ENCODE measurements around the gene CHST11.

DNA sequence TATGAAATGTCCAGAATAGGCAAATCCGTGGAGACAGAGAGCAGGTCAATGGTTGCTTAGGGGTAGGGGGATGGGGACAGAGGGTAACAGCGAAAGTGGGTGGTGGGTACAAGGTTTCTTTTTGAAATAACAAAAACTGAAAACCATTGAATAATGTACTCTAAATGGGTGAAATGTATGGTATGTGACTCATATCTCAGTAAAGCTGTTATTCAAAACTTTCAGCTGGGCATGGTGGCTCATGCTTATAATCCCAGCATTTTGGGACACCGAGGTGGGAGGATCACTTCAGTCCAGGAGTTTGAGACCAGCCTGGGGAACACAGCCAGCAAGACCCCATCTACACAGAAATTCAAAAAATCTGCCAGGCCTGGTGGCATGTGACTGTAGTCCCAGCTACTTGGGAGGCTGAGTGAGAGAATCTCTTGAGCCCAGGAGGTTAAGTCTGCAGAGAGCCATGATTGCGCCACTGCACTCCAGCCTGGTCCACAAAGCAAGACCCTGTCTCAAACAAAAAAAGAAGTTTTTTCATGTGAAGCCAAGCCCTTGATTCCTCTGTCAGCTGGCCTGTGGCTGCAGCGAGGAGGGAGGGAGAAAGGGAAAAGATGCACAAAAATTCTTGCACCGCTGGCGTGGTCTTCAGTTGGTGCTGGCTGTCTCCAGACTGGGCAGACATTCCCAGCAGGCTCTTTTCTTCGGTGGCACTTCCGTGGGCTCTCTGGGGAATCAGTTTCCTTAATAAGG, 253.1 kb downstream of the CHST11 start:
- TF ChIP-seq, protein P1, sequence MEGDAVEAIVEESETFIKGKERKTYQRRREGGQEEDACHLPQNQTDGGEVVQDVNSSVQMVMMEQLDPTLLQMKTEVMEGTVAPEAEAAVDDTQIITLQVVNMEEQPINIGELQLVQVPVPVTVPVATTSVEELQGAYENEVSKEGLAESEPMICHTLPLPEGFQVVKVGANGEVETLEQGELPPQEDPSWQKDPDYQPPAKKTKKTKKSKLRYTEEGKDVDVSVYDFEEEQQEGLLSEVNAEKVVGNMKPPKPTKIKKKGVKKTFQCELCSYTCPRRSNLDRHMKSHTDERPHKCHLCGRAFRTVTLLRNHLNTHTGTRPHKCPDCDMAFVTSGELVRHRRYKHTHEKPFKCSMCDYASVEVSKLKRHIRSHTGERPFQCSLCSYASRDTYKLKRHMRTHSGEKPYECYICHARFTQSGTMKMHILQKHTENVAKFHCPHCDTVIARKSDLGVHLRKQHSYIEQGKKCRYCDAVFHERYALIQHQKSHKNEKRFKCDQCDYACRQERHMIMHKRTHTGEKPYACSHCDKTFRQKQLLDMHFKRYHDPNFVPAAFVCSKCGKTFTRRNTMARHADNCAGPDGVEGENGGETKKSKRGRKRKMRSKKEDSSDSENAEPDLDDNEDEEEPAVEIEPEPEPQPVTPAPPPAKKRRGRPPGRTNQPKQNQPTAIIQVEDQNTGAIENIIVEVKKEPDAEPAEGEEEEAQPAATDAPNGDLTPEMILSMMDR (IDR thresholded peaks at IDR 0.05 in 8 of 11, conservative IDR thresholded peaks at IDR 0.05 in 3 of 11), result no peak
- no peak for TF ChIP-seq POLR2A (IDR thresholded peaks at IDR 0.05)

Measured in spleen (tissue), 7 donors.